Measurements from ENCODE around the gene IL10. TPM values are rescaled to one million over a fixed set of nuclear protein-coding genes. Genes with fewer than 3 reads are reported as not detected.
A peak's percentile ranks its signal among the peaks of the same experiment; 100 is the strongest.
"Not testable (repeated sequence)": the region's sequence is repeated elsewhere in the genome, so short reads cannot be mapped to it uniquely, and the experiment has no call there.

IL10 gene
- total RNA-seq, 1 donor from 2014 or later, result not detected

DNA sequence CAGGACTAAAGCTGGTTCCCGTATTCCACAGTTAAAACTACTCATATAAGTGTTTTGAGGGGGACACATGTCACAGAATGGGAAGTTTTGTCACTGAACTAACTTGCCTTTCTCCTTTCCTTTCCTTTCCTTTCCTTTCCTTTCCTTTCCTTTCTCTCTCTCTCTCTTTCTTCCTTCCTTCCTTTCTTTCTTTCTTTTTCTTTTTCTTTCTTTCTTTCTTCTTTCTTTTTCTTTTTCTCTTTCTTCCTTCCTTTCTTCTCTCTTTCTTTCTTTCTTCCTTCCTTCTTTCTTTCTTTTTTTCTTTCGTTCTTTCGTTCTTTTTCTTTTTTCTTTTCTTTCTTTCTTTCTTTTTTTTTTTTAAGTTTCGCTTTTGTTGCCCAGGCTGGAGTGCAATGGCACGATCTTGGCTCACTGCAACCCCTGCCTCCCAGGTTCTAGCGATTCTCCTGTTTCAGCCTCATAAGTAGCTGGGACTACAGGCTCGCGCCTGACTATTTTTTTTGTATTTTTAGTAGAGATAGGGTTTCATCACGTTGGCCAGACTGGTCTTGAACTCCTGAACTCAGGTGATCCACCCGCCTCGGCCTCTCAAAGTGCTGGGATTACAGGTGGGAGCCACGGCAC is 9.4 kb downstream of the IL10 start:
- not testable (repeated sequence) for DNase-seq

DNA sequence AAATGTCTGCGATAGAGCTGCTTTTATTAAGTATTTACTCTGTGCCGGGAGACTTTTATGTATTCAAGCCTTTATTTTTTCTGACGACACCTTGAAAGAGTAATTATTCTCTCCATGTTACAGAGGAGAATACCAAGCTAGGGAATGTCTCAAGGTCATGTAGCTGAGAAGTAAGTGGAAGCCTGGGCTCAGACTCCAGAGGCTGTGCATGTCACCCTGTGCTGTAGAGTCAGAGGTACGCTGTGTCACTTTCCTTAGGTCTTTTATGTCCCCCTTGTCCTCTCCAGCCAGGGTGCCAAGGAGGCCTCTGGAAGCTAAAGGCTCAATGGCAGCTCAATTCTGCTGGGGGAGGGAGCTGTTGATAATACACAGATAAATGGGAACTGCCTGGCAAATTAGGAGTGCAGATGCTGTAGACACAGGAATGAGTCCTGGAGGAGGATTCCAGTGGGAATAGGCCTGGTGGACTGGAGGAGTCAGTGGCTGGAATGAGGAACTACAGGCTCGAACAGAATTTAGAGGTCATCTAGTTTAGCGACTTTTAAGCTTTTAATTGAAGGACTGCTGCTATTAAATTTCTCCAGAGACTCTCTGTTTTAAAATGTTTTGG is 11.0 kb downstream of the IL10 start:
- DNase-seq, result no peak

DNA sequence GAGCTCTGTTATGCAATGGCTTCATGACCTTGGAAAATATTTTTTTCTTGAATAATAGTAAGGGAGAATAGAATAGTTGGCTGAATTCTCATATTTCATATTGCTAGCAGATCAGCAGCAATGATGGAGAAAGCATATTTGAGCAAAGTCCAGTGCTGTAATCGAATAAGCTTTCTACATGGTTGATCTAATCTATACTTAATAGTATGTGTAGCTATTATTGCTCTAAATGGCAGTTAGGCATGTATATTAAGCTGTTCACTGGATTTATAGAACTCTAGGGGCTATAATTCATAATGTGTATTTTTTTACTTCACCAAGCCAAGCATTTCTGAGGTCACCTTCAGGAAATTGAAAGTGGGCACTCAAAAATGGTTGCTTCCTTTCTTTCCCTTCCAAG is 11.7 kb downstream of the IL10 start:
- DNase-seq, result no peak

DNA sequence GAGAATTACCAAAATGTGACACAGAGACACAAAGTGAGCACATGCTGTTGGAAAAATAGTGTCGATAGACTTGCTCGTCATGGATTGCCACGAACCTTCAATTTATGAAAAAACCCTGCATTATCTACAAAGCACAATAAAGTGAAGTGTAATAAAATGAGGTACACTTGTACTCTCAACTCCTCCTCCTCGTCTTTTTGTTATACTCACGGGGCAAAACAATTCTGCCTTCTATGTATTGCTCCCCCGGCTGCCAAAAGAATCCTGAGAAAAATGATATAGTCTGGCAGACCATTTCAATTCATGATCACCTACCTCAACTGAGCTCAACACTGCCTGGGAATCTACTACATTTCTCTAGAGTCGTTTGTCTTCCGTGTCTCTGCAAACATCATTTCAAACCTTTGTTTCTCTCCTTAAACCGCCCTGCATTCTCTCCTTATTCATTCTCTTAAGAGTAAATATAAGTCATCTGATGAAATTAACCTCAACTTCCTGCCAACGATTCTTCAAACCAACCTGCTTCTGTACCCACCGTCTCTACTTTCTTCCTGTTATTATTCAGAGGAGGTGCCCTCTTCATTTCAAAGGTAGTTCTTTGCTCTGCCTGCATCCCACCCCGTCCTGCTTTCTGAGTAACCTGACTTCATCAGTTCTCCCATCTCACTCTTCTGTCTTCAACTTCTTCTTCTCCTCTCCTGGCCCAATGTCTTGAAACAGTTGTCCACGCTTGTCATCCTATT is 14.6 kb downstream of the IL10 start:
- no peak for DNase-seq

DNA sequence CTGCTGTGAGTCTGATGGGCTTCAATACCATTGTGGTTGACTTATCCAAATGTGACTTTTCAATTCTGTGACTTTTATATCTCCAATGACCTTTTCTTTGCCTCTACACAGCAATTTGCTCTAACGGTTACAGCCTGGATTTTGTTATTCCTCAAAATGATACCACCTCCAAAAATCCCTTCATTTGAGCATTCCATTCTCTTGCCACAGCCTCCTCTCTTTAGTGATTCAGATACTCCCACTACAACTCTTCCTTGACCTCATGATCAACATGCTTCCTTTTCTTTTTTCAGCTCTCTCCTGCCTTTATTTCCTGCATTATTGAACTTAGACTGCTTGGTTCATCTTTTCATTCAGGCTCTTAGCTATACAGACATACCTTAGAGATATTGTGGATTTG is 18.3 kb downstream of the IL10 start:
- DNase-seq, result no peak

DNA sequence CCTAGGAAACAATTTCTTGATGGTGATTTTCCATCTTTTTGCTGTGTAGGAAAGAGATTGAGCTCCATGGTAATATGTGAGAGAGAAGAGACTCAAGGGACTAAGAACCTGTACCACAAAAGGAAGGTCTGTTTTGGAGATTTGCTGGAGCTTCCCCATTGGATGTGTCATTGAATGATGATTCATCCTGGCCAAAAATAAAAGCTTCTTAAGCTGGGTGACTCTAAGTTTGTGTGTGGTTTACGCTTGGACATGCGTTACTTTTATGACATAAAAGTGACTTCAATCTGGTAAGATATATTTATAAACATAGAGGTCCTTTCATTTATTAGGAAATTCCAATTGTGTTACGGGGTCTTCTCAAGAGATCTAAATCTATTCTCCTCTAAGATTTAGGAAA is 19.2 kb downstream of the IL10 start:
- DNase-seq, result no peak

DNA sequence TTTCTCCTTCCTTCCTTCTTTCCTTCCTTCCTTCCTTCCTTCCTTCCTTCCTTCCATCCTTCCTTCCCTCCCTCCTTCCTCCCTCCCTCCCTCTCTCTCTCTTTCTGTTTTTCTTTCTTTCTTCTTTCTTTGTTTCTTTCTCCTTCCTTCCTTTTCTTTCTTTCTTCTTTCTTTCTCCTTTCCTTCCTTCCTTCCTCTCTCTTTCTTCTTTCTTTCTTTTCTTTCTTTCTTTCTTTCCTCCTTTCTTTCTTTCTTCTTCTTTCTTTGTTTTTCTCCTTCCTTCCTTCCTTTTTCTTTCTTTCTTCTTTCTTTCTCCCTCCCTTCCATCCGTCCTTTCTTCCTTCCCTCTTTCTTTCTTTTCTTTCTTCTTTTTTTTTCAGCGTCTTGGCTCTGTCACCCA is 19.8 kb downstream of the IL10 start:
- DNase-seq, result no peak

DNA sequence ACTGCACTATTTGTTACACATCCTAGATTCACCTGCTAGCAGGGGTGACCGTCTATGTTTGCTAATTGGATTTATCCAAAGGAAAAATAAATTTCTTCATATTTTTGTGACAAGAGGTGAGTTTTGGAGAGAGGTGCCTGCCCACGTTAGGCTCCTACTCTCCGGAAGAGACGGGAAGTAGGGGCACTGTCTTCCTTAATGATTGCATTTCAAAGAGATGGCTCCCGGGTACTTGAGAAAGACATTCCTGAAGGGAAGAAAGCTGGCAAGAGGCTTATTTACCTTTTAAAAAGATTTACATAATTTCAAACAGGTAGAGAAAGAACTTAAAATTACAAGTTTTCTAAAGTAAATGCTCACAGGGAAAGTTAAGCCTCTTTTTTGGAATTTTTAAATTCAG is 20.4 kb downstream of the IL10 start:
- no peak for DNase-seq

DNA sequence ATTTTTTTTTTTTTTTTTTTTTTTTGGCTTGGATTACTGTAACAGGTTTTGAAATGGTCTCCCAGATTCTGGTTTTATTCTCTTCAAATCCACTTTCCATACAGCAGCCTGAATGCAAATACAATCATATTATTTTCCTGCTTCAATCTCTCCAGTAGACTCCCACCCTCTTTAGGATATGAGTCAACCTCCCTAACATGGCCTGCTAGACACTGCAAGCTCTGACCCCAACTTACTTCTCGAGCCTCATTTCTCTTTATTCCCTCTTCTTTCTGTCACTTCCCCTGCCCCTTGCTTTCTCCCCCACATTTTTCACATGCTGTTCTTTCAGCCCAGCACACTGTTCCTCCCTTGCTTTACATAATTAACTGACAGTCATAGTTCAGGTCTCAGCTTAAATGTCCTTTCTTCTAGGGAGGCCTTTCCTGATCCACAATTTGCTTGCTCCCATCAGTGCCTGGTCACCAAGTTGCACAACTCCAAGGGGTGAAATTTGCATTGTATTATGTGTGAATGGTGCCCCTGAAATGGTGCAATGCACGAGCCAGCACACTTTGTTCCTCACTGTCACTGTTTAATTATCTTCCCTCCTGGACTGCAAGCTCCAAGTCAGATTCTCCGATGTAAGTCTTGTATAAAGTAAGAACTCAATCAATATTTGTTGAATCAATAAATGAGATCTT is 23.8 kb downstream of the IL10 start:
- DNase-seq, result peak; percentile 16

DNA sequence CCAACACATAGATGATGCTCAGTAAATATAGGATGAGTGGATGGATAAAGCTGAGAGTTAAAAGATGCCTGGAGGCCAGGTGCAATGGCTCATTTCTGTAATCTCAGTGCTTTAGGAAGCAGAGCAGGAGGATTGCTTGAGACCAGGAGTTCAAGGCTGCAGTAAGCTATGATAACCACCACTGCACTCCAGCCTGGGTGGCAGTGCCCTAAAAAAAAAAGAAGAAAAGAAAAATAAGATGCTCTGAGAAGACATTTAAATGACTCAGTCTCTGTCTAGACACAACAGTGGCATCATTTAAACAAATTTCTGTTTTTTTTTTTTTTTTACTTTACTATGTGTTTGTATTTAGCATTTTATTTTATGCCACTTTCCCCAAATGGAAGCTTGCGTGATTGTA is 27.0 kb downstream of the IL10 start:
- DNase-seq, result no peak

DNA sequence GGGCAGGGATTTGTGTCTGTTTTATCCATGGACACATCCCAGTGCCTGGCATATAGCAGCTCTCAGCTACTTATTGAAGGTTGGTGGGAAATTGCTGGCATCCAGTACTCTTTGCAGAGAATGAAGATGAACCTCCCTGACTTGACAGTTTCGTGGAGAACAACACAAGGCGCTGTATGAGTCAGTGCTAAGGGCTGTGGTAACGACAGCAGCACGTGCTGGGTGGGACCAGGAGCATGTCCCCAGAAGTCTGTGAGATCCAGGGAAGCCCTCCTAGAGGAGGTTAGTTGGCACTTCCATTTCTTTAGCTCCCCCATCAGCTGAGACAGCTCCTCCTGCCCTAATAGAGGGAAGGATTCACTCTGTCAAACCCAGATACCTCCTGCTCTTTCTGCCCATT is 27.6 kb downstream of the IL10 start:
- DNase-seq, result no peak

DNA sequence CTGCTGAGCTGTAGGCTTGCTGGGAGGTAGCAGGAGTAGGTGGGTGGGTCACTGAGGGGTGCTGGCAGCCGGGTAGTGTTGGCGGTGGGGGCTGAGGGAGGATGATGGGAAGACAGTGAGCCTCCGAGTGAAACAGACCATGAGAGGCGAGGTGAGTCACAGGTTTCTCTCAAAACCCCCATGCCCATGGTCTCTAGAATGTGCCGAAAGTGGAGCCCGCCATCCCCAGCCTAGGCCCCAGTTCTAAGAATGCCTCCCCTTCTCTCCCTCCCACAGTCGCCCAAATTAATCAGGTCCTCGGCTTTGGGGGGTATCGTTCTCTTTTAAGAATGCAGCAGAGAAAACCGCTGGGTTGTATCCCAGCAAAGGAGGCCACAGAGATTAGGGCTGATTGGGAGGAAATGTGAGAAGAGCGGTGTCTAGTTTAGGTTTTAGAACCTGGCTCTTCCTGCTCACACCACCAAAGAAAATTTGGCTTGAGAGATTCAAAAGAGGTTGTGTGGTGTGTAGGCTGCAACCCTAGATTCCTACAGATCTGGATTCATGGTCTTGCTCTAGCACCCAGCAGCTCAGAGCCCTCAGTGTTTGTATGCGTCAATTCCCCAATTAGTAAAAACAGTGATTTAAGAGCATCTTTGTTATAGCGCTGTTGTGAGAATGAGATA is 29.4 kb downstream of the IL10 start:
- no peak for DNase-seq

DNA sequence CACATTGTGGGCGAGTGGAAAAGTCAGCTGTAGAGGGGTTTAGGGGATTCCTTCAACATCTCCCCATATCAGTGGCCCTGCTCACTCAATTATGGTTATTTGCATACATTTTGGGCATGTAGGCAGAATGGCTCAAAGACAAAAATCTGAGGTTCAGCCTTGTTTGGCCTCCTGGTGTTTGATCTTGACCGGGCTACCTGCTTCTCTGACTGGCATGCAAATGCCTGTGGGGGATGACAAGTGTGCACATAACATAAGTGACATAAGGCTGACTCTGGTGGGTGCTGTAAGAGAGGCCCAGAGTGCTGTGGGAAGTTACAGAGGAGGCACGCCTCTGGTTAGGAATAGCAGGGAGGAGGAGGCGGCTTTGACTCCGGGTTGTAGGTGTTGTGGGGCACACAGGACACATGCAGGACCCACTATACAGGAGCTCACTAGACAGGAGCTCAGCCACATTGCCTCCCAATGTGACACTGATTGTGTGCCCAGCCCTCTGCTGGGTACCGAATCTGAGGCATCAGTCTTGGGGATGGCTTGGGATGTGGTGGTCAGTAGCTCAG is 31.1 kb downstream of the IL10 start:
- DNase-seq, result no peak

DNA sequence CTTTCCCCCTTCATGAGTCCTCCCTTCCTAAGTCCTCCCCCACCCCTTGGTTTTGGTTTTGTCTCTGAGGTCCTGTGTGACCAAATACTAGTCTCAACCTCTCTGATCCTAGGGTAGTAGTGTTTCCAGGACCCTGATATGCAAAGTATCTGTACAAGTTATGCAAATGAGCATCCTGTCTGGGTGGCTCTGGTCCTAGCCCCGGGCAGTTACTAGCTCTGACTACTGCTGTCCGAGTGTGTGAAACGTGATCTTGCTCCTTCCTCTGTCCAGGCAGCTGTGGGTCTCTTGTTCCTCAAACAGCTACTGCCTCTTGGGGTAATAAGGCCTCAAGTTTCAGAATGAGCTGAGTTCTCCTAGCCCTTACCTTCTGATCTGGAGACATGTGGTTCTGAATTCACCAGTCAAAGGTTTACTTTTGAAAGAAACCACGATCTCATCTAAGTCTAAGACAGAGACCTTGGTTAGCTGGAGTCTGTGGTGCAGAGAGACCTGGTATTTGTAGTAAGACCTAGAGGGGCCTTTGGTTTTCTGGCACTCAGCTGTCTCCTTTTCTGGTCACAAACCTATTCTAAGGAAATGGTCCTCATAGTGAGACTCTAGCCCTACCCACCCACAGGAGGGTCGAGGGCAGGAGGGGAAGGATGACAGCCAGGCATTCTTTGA is 32.8 kb downstream of the IL10 start:
- no peak for DNase-seq

DNA sequence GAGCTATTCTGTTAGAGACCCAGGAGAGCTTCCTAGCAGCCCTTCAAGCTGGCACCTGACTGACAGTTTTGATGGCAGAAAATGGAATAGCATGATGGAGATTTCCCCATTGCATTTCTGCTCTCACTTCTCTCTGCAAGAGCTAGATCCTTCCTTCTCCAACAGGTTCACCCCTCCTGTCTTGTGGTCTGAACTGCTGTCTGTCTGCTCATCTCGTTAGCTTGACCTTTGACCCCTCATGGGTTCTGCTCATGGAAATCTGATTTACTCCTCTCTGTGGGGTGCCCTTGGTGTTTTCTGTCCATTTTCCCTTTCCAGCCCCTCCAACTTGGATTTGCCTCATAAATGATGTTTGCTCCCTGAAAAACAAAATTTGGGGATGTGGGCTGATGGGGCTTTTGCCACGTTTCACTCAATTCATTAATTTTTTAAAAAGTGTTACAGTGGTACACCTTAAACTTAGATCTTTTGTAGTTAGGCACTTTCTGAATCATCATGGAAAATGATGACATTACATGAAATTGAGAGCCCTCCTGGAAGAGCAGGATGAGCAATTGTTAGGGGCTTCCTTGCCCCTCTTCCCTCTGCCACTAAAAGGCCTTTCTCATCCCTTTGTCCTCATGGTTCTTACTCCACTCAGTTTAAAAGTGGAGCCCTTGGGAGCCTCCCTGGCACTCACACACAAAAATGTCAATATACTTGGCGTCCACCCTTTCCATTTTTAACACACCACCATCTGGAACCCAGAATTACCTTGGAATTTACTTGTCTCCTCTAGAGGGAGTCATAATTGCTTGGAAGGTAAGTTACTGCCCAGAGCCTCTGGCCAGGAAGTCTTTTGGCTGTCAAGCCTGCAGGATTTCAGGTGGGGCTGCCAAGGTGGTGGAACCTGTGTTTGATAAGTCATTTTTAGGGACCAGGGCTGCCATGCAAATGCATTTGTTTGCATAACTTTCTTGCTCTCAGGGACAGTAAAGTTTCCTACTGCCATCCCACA is 33.6 kb downstream of the IL10 start:
- DNase-seq, result peak; percentile 20

DNA sequence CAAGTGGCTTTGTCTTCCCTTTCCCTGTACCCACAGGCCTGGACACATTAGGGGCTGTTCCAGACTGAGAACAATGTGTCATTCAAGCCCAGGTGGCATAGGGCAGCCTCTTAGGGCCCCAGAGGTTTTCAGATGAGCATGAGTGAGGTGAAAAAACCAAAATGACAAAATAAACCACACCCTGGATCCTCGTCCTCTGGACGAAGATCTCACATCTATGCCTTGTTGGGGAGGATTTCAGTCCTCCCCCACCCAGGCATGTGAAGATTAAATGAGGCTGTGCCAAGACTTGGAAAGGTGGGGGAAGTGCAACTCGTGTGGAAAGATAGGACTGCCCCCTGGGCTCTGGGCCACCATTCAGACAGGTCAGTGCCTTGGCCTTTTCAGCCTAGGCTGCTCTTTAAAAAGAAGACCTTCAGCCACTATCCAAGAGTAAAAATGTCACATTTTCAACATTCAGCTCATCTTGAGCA is 34.5 kb downstream of the IL10 start:
- no peak for DNase-seq

DNA sequence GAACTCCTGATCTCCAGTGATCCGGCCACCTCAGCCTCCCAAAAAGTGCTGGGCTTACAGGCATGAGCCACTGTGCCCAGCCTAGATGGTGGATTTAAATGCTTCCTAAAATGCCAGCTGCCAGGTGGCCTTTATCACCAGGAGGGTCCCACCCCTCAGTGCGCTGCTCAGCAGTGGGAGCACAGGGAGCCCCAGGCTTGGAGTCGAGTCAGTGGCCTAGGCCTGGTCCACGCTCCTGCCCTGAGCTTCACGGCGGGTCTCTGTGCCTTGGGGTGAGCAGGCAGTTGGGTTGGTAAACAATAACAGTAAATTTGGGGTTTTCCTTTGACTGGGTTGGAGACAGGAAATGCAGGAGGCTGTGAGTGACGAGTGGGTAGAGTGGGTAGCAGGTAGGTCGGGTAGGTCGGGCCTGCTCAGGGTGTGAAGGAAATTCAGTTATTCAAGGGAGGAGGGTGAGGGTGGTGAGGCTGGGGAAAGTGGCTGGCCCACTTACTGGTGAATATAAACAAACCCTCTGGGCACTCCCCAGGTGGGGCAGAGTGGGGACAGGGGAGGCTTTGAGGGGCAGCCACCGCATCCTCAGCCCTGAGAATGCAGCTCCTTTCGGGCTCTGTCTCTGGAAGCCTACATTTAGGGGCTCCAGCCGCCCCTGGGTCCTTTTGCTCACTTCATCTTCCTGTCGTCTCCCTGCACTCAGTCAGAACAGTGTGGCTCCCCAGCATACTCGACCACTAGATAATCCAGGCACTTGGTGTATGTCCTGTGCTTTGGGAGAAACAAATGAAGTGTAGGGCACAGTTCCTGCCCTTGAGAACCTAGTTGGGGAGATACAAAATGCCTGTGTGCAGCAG is 35.2 kb downstream of the IL10 start:
- no peak for DNase-seq

DNA sequence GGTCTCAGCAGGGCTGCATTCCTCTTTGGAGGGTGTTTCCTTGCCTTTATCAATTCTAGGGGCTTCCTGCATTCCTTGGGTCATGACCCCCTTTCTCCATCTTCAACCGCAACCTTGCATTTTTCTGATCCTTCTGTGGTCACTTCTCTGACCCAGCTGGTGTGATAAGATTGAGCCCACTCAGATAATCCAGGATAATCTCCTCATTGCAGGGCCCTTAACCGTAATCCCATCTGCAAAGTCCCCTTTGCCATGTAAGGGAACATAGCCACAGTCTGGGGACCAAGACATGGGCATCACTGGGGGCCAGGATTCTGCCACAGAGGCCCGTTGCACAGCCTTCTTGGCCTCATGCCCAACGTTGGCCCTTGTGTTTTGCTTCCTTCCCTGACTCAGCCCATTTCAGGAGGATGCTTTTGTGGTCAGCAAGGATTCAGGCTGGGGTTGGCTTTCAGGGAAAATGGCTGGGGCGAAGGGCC is 36.7 kb downstream of the IL10 start:
- peak; percentile 40 for DNase-seq

DNA sequence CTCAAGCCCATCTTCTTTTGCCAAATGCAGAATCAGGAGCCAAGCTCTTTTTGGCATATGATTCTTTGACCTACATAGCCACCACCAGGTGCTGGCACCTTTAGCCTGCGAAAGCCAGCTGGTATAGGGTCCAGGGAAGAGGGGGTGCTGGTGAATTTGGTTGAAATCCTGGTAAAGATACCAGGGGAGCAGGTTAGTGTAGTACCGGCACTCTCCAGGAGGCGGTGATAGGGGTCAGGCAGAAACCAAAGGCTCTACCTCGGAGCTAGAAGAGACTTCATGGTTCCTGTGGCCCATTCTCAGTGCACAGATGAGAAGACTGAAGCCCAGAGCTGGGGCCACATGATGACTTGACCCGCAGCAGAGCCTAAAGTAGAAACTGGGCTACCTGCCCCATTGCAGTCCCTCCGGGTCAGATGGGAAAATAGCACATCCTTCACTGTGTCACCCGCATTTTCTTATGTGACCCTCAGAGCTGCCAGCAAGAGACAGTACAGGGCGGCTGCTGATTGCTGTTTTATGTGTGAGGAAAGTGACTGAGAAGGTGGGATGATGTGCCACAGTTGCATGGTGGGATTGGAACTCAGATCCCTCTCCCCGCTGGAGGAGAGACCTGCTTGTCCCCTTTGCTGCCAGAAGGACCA is 37.7 kb downstream of the IL10 start:
- DNase-seq, result peak; percentile 61
